ENCODE results near the gene MLLT6. TPM values are rescaled to one million over a fixed set of nuclear protein-coding genes. Genes with fewer than 3 reads are reported as not detected.

The MLLT6 gene
- total and polyA plus RNA-seq, 2 of the 13 experiments (the other 11 are each of a cell fraction or from before 2014, with no cell fraction given), result 50.7 to 69.5 TPM

- peak; percentile 99 for TF ChIP-seq ZNF800 (CRISPR knock-in tag; IDR thresholded peaks at IDR 0.05)
- peak; percentile 96 for TF ChIP-seq AGO2 (optimal IDR thresholded peaks at IDR 0.05; ENCODE audit: low read depth, low read length)
- peak; percentile 84 for TF ChIP-seq ZNF605 (CRISPR knock-in tag; IDR thresholded peaks at IDR 0.05)
- TF ChIP-seq MTERF4 (CRISPR knock-in tag; IDR thresholded peaks at IDR 0.05), result peak; percentile 22; the same call in 1 of the 2 replicates
- peak; percentile 79; the same call in 1 of the 2 replicates for TF ChIP-seq ZNF564 (CRISPR knock-in tag; IDR thresholded peaks at IDR 0.05)
- no peak for TF ChIP-seq KDM6A (CRISPR knock-in tag; IDR thresholded peaks at IDR 0.05; ENCODE audit: low read depth)
- TF ChIP-seq GATAD1 (CRISPR knock-in tag; IDR thresholded peaks at IDR 0.05), result peak; percentile 80
- TF ChIP-seq ZFP41 (CRISPR knock-in tag; IDR thresholded peaks at IDR 0.05; ENCODE audit: borderline replicate concordance), result peak; percentile 64; the same call in 1 of the 2 replicates
- TF ChIP-seq ZNF674 (CRISPR knock-in tag; IDR thresholded peaks at IDR 0.05; ENCODE audit: low read depth), result peak; percentile 37; the same call in 1 of the 2 replicates
- TF ChIP-seq ELK4 (CRISPR knock-in tag; IDR thresholded peaks at IDR 0.05; ENCODE audit: borderline replicate concordance), result peak; percentile 88; the same call in 1 of the 2 replicates
- peak; percentile 87 for TF ChIP-seq ATF7-NPFF (CRISPR knock-in tag; IDR thresholded peaks at IDR 0.05; ENCODE audit: low read depth)
- TF ChIP-seq FOXJ3 (CRISPR knock-in tag; IDR thresholded peaks at IDR 0.05; ENCODE audit: borderline replicate concordance), result no peak; the same call in 1 of the 2 replicates
- TF ChIP-seq NONO (IDR thresholded peaks at IDR 0.05), result no peak
- TF ChIP-seq NONO (CRISPR knock-in tag; conservative IDR thresholded peaks at IDR 0.05), result peak; percentile 95
- TF ChIP-seq USF2 (IDR thresholded peaks at IDR 0.05; ENCODE audit: low read depth, low read length), result no peak
- TF ChIP-seq USF2 (CRISPR knock-in tag; IDR thresholded peaks at IDR 0.05; ENCODE audit: borderline replicate concordance), result peak; percentile 68; the same call in 1 of the 2 replicates
- TF ChIP-seq ASH2L (IDR thresholded peaks at IDR 0.05; ENCODE audit: insufficient read length, low read depth, low read length), result peak; percentile 60
- TF ChIP-seq POGK (CRISPR knock-in tag; conservative IDR thresholded peaks at IDR 0.05), result peak; percentile 36; the same call in 1 of the 2 replicates
- no peak for TF ChIP-seq ATF5 (CRISPR knock-in tag; IDR thresholded peaks at IDR 0.05; ENCODE audit: low read depth)
Observed at GRCh38 chr17:38749223-38750043, 44.4 kb downstream of the MLLT6 start (continued).

Measured in HepG2 (cell line).